HCT116 (cell line): ENCODE data around the gene ANXA8.

ENCODE experiments used
- POLR2A ChIP-seq: IDR thresholded peaks from 2 replicates; pipeline ENCODE4 v1.7.0; 2011; ENCODE audit warnings: borderline replicate concordance; ENCODE audit not compliant: insufficient read depth, insufficient read length; ENCODE audit errors: extremely low read depth
- YY1 ChIP-seq: IDR thresholded peaks from 2 replicates; pipeline ENCODE4 v1.6.1; 2011; ENCODE audit warnings: low read length, low read depth, moderate library complexity, mild to moderate bottlenecking; ENCODE audit not compliant: insufficient replicate concordance; ENCODE audit errors: extremely low read depth
- ZNF274 ChIP-seq: fragments of 200-500 bp; sonication (Bioruptor generic); IDR thresholded peaks from 2 replicates; pipeline ENCODE4 v1.6.1; 2014; ENCODE audit warnings: mild to moderate bottlenecking, low read depth, low read length, inconsistent platforms
- TF ChIP-seq, protein P1 (sequence below), 3 experiments: fragments of 200-600 bp in 1 of 3; sonication (generic) in 1 of 3; IDR thresholded peaks in 2 of 3; conservative IDR thresholded peaks in 1 of 3; 2 replicates each; pipeline ENCODE4 v1.5.1; 2012 to 2017; ENCODE audit warnings: low read depth in 2 of 3, low read length in 2 of 3, antibody characterized with exemption in 1 of 3, borderline replicate concordance in 1 of 3, control low read depth in 1 of 3, mild to moderate bottlenecking in 1 of 3, mixed read lengths in 1 of 3, mixed run types in 1 of 3, moderate library complexity in 1 of 3; ENCODE audit not compliant: insufficient read depth in 1 of 3

DNA sequence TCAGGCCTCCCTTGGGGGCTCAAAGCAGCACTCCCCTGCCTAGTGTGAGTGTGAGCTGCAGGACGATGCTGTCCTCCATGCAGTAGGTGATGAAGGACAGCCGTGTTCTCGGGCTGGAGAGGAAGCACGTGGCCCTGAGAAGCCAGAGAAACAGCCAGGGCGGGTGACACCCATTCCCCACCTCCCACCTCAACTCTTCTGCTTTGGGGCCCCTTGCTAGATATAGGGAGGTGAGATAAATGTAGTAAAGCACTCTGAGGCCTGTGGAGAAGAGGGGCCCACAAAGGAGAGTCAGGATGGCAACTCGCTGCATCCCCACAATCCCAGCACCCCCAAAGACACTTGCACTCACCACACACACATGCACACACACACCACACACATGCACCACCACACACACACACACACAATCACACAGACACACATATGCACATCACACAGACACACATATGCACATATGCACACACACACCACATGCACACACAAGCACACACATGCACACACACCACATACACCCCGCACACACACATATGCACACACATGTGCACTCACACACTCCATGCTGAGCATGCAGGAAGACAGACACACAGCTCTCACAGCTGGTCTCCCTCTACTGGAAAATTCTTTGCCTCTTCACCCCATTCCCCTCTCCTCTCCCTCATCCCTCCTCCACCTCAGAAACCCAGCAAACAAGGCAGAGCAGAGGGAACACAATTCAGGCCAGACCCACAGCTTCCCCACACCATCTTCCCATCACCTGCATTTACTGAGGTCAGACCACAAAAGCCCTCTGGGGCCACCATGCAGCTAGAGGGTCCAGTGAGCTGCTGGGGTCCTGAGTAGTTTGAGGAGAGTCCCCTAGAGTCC lies 30.5 kb downstream of the ANXA8 start:
- TF ChIP-seq ZNF274 (no peak), POLR2A (no peak), YY1 (no peak)
- TF ChIP-seq, protein P1, sequence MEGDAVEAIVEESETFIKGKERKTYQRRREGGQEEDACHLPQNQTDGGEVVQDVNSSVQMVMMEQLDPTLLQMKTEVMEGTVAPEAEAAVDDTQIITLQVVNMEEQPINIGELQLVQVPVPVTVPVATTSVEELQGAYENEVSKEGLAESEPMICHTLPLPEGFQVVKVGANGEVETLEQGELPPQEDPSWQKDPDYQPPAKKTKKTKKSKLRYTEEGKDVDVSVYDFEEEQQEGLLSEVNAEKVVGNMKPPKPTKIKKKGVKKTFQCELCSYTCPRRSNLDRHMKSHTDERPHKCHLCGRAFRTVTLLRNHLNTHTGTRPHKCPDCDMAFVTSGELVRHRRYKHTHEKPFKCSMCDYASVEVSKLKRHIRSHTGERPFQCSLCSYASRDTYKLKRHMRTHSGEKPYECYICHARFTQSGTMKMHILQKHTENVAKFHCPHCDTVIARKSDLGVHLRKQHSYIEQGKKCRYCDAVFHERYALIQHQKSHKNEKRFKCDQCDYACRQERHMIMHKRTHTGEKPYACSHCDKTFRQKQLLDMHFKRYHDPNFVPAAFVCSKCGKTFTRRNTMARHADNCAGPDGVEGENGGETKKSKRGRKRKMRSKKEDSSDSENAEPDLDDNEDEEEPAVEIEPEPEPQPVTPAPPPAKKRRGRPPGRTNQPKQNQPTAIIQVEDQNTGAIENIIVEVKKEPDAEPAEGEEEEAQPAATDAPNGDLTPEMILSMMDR (IDR thresholded peaks at IDR 0.05 in 2 of 3, conservative IDR thresholded peaks at IDR 0.05 in 1 of 3; ENCODE audit: borderline replicate concordance in 1 of 3, insufficient read depth in 1 of 3, low read depth in 2 of 3, low read length in 2 of 3) = no peak
